H1 (cell line): Measurements from ENCODE around the gene CACNB4.

Experiments
- CTCF ChIP-seq, 3 experiments: IDR thresholded peaks; 1 replicate in 2 of 3; 2 replicates in 1 of 3; pipeline versions ENCODE4 v1.5.1 to v1.6.1; 2011; ENCODE audit warnings: low read length in 3 of 3, mild to moderate bottlenecking in 3 of 3, inconsistent platforms in 2 of 3, low read depth in 1 of 3, moderate library complexity in 1 of 3; ENCODE audit not compliant: insufficient read depth in 1 of 3; ENCODE audit errors: control extremely low read depth in 1 of 3
- EZH2 ChIP-seq: fragments of 200-600 bp; sonication (generic); IDR thresholded peaks from 2 replicates; pipeline ENCODE4 v1.7.1; 2012; ENCODE audit warnings: low read depth, mild to moderate bottlenecking, moderate library complexity, low read length, inconsistent platforms; ENCODE audit not compliant: severe bottlenecking
- GTF2F1 ChIP-seq: IDR thresholded peaks from 2 replicates; pipeline ENCODE4 v1.6.1; 2012; ENCODE audit warnings: low read depth, low read length, improper control_type of control experiment, borderline replicate concordance
- POLR2AphosphoS5 ChIP-seq: IDR thresholded peaks from 2 replicates; pipeline ENCODE4 v1.6.1; 2011; ENCODE audit warnings: low read depth, low read length
- RFX5 ChIP-seq: IDR thresholded peaks from 2 replicates; pipeline ENCODE4 v1.6.1; 2011; ENCODE audit warnings: low read depth, low read length, improper control_type of control experiment, borderline replicate concordance
- RXRA ChIP-seq: IDR thresholded peaks from 2 replicates; pipeline ENCODE4 v1.6.1; 2011; ENCODE audit warnings: low read depth, mild to moderate bottlenecking, low read length, moderate library complexity; ENCODE audit not compliant: insufficient read depth
- SP1 ChIP-seq: IDR thresholded peaks from 2 replicates; pipeline ENCODE4 v1.6.1; 2011; ENCODE audit warnings: low read depth, low read length
- SP2 ChIP-seq: IDR thresholded peaks from 2 replicates; pipeline ENCODE4 v1.6.1; 2012; ENCODE audit warnings: mild to moderate bottlenecking, low read length, inconsistent platforms
- ZNF274 ChIP-seq: IDR thresholded peaks from 2 replicates; pipeline ENCODE4 v1.7.0; 2012; ENCODE audit warnings: low read length, borderline replicate concordance; ENCODE audit errors: extremely low read depth

GRCh38 chr2:151786077-151786476, 312.8 kb downstream of the CACNB4 start:
- TF ChIP-seq CTCF (IDR thresholded peaks at IDR 0.05; ENCODE audit: control extremely low read depth in 1 of 3, insufficient read depth in 1 of 3, low read depth in 1 of 3, low read length in 3 of 3), result no peak
- TF ChIP-seq SP1, result no peak
- TF ChIP-seq GTF2F1, result no peak
- TF ChIP-seq POLR2AphosphoS5, result no peak
- no peak for TF ChIP-seq RXRA
- no peak for TF ChIP-seq EZH2
- no peak for TF ChIP-seq RFX5
- no peak for TF ChIP-seq ZNF274
- no peak for TF ChIP-seq SP2
